CD4-positive, alpha-beta T cell treated with Interleukin-10 for 1 hour (primary cell): ENCODE measurements around the gene NFE2L3.
"Not testable (repeated sequence)": the region's sequence is repeated elsewhere in the genome, so short reads cannot be mapped to it uniquely, and the experiment has no call there.

Experiments used
- DNase-seq: peaks from one replicate; pipeline ENCODE4 v3.0.0-alpha.2; 2020

The NFE2L3 gene

DNA sequence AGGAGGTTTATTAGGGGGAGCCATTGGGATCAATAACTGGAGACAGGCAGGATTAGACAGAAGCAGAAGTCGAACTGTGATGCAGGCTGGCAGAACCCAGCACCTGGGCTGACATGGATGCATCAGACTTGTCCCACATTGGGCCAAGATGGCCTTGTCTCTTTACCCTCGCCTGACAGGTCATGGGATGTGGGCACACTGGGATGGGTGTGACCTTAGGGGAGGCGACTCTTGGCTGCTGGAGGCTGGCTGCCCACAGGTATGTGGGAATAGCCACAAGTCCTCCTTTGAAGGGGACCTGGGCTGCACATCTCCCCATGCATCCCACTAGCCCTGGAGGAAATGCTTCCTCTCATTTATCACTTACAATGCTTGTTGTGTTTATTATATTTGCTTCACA is 17.3 kb downstream of the NFE2L3 start:
- no peak for DNase-seq

- DNase-seq = no peak
These were observed 18.7 kb downstream of the NFE2L3 start for GRCh38 chr7:26170663-26171062.

DNA sequence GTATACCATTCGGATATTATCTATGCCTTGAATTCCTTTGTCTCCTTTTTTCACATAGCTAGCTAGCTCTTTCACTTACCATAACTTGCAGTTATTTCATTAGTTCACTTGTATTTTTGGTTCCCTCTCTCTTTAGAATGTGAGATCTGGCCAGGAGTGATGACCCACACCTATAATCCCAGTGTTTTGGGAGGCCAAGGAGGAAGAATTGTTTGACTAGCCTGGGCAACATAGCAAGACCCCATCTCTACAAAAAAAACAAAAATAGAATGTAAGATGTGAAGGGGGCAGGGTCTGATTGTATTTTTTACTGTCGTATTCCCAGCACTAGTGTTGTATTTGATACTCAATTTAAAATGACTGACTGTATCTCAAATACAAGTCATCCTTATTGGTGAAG is 19.6 kb downstream of the NFE2L3 start:
- no peak for DNase-seq

DNA sequence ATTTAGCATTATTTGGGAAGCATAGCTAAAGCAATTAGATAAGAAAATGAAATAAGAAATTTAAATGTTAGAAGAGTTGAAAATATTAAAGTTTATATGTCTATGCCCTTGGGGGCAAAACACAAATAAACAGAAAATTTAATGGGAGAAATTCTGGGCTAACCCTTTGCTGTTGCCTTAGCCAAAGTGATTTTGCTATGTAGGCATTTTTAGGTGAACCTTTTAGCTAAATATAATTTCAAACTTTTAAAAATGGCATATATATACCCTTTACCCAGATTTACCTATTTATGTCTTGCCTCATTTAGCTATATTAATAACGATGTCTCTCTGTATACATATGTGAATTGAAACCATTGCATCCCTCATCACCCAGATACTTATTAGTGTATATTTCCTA is 20.1 kb downstream of the NFE2L3 start:
- no peak for DNase-seq

DNA sequence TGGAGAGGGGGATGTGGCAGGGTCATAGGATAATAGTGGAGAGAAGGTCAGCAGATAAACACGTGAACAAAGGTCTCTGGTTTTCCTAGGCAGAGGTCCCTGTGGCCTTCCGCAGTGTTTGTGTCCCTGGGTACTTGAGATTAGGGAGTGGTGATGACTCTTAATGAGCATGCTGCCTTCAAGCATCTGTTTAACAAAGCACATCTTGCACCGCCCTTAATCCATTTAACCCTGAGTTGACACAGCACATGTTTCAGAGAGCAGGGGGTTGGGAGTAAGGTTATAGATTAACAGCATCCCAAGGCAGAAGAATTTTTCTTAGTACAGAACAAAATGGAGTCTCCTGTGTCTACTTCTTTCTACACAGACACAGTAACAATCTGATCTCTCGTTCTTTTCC is 23.9 kb downstream of the NFE2L3 start:
- DNase-seq = not testable (repeated sequence)

DNA sequence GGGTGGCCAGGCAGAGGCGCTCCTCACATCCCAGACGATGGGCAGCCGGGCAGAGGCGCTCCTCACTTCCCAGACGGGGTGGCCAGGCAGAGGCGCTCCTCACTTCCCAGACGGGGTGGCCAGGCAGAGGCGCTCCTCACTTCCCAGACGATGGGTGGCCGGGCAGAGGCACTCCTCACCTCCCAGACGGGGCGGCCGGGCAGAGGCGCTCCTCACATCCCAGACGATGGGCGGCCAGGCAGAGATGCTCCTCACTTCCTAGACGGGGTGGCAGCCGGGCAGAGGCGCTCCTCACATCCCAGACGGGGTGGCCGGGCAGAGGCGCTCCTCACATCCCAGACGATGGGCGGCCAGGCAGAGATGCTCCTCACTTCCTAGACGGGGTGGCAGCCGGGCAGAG is 24.7 kb downstream of the NFE2L3 start:
- DNase-seq = not testable (repeated sequence)

GRCh38 chr7:26177269-26177668 is 25.3 kb downstream of the NFE2L3 start:
- DNase-seq = not testable (repeated sequence)

DNA sequence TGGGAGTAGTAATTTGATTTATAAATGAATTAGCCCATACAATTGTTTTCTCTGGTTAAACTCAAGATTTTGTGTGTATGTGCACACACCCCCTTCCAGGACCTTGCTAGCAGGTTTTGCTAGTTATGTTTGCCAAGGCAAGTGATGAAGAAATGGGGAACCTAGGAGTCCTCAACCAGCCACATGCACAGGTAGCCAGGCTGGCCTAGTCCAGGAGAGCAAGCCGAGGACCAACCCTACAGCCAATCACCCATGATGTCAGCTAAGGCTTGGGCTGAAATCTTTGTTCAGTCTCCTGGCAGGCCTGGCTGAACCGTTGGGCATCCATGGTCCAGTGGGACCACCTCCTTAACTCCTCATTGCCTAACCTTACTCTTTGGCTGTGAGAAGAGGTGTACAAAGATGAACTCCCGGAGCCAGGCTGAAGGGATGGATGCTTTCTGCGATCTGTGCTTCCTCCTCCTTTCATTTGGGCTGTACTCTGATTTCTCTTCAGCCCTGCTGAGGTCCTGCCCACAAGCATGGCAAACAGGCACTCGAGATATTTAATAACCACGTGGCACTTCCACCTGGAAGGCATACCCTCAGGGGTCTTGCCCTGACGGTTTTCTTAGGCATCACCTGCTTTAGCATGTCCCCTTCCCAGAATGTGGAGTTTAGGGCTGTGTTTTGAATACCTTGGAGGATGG is 26.4 kb downstream of the NFE2L3 start:
- peak; percentile 37 for DNase-seq

GRCh38 chr7:26179422-26179821 is 27.4 kb downstream of the NFE2L3 start:
- no peak for DNase-seq

DNA sequence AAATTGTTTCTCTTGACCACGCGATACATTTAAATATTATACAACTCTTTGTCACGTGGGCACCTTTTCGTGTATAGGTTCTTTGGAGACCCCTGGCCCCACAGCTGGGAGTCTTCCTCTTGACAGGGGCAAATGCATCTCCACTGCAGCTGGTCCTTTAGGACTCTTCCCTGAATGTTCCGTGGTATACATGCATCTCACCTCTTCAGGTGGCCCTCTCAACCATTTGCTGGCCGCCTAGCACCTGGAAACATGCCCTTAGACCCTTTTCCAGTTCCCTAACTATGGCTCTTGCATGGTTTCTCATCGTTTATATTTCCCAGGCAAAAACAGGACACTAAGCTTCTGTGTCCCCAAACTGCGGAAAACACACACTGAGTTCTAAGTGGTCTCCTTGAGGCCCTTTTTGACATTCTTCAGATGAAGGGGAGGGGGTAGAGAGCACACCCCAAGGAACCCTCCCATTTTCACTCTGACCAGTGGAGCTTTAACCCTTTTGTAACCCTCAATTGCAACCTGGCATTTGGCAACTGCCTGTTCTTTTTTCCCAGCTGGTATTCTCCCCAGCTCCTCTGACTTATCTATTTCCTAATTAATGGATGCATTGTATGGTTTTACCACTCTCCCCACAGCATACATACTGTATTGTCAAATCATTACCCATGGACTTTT is 28.0 kb downstream of the NFE2L3 start:
- peak; percentile 37 for DNase-seq

DNA sequence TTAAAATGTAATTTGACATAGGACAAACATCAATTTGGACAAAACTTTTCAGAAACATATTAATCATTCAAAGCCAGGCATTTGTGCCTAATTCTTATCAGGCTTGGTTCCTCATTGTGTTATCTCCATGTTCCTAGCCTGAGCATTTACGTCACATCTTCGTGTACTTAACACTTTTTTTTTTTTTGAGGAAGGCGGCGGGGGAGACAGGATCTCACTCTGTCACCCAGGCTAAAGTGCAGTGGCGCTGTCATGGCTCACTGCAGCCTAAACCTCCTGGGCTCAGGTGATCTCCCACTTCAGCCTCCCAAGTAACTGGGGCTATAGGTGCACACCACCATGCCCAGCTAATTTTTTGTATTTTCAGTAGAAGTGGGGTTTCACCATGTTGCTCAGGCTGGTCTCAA is 28.8 kb downstream of the NFE2L3 start:
- no peak for DNase-seq

DNA sequence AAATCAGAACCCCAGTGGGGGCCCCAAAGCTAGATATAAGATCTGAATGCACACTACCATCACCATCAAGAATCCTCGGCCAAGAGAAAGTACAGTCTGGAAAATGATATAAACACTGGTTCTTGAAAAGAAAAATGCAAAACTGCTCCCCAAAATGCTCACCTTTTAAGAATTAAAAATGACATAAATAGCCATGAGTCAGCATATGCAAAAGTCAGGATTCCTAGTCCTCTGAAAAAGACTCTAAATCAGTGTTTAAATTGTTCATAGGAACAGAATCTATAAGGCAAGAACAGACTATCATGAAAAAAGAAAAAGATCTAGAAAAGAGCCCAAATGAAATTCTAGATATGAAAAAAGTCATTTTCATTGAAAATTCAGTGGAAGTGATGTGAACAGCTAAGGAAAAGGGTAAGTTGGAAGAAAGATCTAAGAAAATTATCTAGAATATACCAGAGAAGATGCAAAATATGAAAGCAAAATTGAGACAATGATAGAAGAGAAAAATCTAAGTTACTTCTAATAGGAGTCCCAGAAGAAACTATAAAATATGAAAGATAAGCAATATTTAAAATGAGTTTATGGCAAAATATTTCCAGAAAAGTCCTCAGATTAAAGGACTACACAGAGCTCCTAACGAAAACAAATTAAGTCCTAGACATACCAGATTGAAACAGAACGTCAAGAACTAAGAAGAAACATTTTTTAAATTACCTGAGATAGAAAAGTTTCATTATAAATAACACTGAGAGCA is 29.7 kb downstream of the NFE2L3 start:
- DNase-seq = no peak

GRCh38 chr7:26182283-26182682 is 30.3 kb downstream of the NFE2L3 start:
- peak; percentile 52 for DNase-seq

- DNase-seq = peak; percentile 47
These were observed 30.7 kb downstream of the NFE2L3 start for GRCh38 chr7:26182706-26183105.

DNA sequence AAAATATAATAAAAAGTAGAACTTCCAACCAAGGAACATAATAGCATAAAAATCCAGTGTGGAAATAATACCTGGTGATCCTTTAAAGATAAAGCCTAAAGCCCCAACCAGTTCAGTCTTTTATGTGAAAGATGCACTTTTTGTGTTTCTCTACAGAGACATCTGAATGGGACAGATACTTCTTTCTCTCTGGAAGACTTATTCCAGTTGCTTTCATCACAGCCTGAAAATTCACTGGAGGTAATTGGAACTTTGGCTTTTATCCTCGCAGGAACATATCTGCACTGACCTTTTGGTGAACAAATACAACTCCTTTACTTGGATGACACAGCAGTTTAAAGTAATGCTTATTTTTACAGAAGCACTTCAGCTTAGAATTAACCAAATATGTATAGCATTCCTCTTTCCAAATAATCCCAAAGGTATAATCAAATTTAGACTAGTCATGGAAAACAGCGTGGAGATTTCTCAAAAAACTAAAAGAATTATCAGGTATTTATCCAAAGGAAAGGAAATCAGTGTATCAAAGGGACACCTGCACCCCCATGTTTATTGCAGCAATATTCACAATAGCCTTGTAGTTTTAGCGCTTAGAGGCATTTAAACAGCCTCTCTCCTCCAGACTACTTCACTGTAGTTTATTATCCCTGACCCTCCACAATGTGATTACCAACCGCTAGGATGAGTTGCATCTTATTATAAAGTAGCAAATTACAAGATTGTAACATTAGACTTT is 31.7 kb downstream of the NFE2L3 start:
- DNase-seq = peak; percentile 46

- DNase-seq = peak; percentile 49
These were observed 32.5 kb downstream of the NFE2L3 start for GRCh38 chr7:26184281-26185101.

- peak; percentile 61 for DNase-seq
These were observed 33.3 kb downstream of the NFE2L3 start for GRCh38 chr7:26185131-26185843.

DNA sequence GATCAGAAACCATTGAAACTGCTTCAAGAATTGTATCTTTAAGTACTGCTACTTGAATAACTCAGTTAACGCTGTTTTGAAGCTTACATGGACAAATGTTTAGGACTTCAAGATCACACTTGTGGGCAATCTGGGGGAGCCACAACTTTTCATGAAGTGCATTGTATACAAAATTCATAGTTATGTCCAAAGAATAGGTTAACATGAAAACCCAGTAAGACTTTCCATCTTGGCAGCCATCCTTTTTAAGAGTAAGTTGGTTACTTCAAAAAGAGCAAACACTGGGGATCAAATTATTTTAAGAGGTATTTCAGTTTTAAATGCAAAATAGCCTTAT is 33.8 kb downstream of the NFE2L3 start:
- DNase-seq = no peak

DNA sequence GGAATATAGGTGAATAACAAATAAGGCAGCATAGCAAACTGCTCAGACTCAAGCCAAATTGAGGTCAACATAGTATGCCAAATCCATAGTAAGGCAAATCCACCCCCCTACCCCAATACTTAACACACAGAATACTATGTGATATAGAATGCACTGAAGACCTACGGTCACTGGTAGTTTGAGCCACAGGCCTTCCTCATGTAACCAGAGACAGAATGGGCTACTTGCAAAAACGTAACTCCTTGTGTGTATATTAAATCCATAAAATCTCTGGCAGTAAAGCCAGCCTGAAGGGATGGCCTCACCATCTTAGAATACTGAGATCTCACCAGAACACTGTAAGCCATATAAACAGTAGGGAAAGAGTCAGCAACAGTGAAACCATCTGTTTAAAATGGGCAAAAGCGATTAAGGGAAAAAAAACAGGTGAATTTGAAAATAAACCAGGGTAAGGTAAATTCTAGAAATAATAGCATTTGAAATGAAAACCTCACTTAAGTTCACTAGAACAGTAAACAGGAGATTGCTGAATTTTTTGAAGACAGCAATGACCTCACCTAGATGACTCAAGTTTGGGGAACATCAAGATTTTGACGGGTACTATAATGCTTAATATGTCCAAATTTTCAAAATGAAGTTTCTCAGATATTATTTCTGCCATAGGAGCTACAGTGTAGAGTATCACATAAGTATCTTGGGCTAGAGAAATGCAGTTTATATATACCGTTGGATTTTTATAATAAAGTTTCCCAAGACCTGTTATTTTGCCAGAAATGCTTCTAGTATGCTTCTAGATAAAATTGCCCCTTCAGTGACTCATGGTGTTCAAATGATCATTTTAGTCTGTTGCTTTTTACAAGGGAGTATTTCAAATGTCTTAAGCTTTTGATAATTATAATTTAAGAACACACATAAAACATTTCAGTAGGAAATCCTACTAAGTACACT is 34.6 kb downstream of the NFE2L3 start:
- DNase-seq = no peak

DNA sequence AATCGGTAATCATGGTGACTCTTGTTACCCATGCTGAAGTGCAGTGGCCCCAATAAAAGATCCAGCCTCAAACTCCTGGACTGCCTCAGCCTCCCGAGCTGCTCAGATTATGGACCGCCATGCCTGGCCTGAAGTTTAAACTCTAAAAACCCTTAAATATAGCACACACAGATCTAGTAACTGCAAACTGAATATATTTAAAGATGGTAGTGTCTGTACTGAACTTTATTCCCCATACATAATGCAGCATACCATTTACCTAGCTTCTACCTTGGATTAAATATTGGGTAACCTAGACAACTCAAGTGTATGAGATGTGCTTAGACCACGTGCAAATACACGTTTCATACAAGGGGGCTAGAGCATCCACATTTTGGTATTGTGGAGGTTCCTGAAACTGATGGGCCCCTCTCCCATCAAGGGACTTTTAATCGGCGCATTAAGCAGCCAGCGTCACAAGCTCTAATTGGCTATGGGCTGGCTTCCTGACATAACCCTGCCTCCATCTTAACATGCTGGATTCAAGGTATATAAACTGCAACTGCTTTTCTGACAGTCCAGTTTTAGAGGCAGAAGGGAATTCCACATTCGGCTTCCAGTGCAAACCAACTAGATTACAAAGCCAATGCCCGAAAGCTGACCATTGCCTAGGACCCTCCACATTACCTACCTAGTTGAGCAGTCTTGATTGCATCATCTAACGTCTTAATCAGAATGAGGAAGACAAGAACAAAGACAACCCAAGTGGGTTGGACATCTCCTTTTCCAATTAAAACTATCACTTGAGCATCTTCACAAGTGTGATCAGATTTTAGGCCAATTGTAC is 35.6 kb downstream of the NFE2L3 start:
- DNase-seq = peak; percentile 52
